GM21723 (cell line): ENCODE results near the gene MTF2.
"Not testable (repeated sequence)": the region's sequence is repeated elsewhere in the genome, so short reads cannot be mapped to it uniquely, and the experiment has no call there.

Experiments
- ATAC-seq: cut with Tn5 transposase; IDR thresholded peaks from one replicate; pipeline ENCODE4 v1.9.1; 2021; ENCODE audit warnings: mild to moderate bottlenecking, moderate library complexity; ENCODE audit not compliant: unreplicated experiment

Gene MTF2

DNA sequence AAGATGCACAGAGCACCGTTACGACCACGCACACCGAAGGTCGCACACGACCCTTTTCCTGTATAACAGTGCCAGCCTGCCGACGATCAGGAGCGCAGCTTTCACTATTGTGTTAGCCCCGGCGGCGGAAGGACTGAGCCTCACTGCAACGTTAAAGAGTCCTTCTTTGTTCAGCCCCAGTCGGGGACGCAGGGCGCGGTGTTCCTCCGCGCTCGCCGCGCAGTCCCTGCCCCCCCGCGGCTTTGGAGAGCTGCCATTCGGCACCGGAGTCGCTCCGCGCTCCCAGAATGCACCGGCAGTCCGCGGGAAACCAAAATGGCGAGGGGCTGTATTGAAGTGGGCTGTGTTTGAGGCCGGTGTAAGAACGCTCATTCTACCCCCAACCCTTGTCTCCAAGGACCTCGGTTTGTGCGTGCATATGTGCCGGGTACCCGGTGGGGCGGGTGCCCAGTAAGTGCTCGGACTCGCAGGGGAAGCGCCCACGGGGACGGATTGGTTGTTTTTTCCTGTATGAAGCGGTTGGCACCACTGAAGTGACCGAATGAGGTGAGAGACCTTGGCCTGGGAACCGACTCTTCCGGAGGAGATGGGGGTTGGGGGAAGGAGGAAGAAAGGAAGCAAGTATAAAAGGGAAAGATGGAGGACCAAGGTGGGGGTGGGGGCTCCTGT, at the start of gene MTF2:
TSS of gene MTF2 (plus strand) at position 298 of the 669 bp plus-strand sequence. CDS start at position 542, 244 bp downstream.
- ATAC-seq = peak; percentile 76

- ATAC-seq = no peak
These were observed 49.8 kb upstream of the MTF2 start for GRCh38 chr1:93029317-93029716.

DNA sequence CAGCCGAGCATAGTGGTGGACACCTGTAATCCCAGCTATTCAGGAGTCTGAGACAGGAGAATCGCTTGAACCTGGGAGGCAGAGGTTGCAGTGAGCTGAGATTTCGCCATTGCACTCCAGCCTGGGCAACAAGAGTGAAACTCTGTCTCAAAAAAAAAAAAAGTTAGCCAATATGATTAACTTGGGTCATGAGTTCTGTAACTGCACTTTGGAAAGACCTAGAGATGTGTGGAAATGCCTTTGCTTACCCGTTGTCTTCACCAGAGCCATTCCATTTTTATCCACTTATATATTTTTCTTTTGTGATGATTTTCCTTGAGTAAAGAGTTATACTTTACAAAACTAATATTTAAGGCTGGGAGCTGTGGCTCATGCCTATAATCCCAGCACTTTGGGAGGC, 48.9 kb upstream of the MTF2 start:
- not testable (repeated sequence) for ATAC-seq

DNA sequence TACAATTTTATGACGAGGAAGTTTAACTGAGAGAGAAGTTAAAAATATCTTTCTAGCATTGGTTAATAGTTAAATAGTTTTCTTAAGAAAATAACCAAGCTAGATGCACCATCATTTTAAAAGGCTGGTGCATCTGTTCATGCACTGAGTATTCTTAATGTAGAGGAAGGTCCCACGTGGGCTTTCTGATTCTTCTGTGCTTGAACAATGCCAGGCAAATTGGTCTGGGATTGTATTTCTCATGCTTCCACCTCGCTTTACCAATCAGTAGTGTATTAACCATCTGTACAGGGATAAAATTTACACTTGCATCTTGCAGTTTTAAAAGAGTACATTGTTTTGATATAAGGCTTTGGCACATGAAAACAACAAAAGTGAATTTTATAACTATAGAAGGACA, 47.4 kb upstream of the MTF2 start:
- no peak for ATAC-seq

GRCh38 chr1:93033029-93033428, 46.1 kb upstream of the MTF2 start:
- no peak for ATAC-seq

- peak; percentile 92 for ATAC-seq
These were observed 45.3 kb upstream of the MTF2 start for GRCh38 chr1:93033785-93034184.

DNA sequence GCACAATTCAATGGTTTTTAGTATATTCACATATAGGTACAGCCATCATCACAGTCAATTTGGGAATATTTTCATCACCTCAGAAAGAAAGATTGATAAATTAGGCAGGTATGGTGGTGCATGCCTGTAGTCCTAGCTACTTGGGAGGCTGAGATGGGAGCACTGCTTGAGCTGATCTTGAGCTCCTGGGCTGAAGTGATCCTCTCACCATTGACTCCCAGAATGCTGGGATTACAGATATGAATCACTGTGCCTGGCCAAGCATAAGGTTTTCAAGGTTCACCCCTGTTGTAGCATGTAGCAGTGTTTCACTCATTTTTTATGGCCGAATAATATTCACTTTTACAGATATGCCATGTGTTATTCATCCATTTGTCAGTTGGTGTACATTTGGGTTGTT, 44.7 kb upstream of the MTF2 start:
- no peak for ATAC-seq

GRCh38 chr1:93036672-93037071, 42.4 kb upstream of the MTF2 start:
- no peak for ATAC-seq

DNA sequence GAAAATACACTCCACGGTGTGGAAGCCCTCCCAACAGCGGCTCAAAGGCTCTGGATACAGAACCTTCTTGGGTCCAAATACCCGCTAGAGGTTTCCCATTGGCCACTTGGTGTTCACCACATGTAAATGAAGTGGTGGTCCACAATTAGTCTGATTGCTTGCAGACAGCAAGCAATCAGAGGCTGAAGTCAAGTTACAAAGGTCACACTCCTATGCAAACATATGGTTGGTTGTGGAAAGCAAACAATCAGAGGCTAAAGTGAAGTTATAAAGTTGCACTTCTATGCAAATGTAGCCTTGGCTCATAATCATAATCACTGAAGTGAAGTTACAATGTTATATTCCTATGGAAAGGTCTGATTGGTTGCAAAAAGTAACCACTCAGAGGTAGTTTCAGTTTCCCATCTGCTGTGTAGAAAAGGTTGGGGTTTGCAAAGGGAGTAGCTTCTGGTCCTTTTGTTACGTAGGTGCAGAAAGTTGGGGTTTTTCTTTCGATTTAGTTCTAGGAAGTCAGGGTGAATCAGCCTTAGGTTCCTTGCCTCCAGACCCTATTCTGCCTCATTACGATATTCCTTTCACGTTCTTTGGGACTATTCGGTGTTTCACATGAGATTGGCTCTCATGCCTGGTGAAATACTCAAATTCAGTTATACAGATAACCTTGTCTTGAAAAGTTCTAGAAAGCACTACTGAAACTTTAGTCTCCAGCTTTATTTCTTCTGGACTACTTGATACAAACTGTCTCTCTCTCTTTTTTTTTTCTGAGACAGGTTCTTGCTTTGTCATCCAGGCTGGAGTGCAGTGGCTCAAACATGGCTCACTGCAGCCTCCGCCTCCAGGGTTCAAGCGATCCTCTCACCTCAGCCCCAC, 36.7 kb upstream of the MTF2 start:
- ATAC-seq = peak; percentile 96

DNA sequence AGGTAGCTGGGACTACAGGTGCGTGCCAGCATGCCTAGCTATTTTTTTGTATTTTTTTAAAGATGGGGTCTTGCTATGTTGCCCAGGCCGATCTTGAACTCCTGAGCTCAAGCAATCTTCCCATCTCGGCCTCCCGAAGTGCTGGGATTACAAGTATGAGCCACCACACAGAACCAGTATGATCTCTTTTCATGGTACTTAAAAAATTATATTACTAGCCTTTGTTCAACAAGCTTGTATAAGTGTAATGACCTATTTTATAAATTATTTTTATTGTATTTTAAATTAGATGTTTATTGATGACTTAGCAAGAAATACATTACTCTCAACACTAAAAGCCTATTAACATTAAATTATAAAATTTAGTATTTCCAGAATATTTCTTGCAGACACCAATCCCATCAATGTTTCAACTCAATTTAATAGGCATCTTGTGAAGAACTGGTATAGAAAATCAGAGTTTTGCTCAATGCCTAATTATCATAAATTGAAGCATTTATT, 36.0 kb upstream of the MTF2 start:
- ATAC-seq = no peak

DNA sequence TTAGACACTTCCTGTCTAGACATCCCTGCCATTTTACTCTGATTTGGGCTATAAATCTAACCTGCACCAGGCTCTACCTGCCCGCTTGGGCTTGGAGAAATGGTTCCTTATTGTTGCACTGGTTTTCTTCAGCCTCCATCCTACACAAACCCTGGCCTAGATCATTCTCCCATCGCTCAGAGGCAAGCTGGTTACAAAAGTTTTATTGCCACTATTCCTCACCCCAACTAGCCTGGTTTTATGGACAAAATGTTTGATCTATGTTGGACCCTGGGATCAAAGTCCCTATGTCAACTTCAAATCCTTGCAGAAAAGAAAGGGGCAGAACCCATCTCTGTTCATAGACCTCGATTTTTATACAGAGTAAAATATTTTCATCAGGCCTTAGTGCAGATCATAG, 31.5 kb upstream of the MTF2 start:
- ATAC-seq = no peak

- ATAC-seq = no peak
These were observed 27.1 kb upstream of the MTF2 start for GRCh38 chr1:93051961-93052360.

- no peak for ATAC-seq
These were observed 22.9 kb upstream of the MTF2 start for GRCh38 chr1:93056214-93056613.

- ATAC-seq = no peak
These were observed 22.4 kb upstream of the MTF2 start for GRCh38 chr1:93056649-93057048.

GRCh38 chr1:93061895-93062792, 16.9 kb upstream of the MTF2 start:
- peak; percentile 66 for ATAC-seq

DNA sequence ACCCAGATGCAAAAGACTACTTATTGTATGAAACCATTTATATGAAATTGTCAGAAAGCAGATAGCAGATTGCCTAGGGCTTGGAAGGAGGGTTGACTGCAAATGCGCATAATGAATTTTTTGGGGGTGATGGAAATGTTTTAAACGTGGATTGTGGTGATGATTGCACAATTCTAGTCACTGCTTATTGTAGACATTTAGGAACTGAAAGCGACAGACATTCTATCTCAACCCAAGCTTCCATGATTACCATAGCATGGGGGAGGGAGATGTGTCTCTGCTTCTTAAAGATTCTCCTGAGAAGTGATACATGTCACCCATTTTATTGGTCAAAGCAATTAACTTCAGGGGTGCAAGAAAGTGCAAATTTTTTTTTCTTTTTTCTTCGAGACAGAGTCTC, 2.8 kb upstream of the MTF2 start:
- ATAC-seq = no peak

DNA sequence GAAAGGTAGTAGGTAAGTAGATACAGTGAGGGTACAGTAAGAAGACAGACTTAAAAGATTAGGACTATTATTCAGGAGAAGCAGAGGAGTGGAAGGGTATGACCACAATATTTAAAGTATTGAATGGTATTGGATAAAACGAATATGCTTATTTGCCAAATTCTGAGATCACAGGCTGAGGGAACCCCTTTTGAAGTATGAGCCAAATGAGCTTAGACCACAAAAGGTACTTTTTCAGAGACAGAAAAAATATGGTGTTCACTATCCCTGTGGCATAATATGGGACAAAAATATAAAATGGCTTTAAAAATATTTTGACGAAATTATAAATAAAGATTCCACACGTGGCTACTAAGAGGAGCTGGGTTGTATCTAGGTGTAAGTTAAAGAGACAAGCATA, 880 bp upstream of the MTF2 start:
- no peak for ATAC-seq

- ATAC-seq = no peak
These were observed 471 bp upstream of the MTF2 start for GRCh38 chr1:93078638-93078985.

DNA sequence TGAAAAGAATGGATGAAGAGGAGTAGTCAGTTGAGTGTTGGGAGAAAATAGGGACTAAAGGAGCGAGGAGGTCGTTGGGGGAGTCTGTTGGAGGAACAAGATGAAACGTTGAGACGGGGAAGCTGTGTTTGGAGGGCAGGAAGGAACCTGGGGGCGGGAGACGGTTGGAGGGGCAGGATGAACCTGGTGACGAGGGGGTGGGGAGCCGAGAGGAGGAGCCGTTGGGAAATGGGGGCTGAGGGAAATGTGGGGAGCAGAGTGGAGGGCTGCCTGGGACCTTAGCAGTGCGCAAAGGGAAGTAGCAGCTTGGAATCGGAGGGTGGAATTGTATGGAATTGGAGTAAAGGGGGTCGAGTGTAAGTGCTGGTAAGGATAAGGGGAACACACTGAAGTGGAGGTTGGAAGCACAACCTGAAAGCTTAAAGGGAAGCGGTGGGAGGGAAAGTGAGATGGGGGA, 630 bp downstream of the MTF2 start:
- ATAC-seq = no peak

GRCh38 chr1:93080179-93080823, 1.2 kb downstream of the MTF2 start:
- peak; percentile 70 for ATAC-seq

GRCh38 chr1:93081716-93082115, 2.6 kb downstream of the MTF2 start:
- ATAC-seq = no peak
